Stimulated activated CD8-positive, alpha-beta memory T cell treated with anti-CD3 and anti-CD28 coated beads, Interleukin-12 subunit alpha, Interleukin-12 subunit beta, amount 100 ng/mL, for 24 hours (primary cell): ENCODE data around the gene C2orf80.
"Not testable (repeated sequence)": the region's sequence is repeated elsewhere in the genome, so short reads cannot be mapped to it uniquely, and the experiment has no call there.

ENCODE experiments used
- DNase-seq: peaks from one replicate; pipeline ENCODE4 v3.0.0-alpha.2; 2020; ENCODE audit errors: extremely low read depth

Gene C2orf80

DNA sequence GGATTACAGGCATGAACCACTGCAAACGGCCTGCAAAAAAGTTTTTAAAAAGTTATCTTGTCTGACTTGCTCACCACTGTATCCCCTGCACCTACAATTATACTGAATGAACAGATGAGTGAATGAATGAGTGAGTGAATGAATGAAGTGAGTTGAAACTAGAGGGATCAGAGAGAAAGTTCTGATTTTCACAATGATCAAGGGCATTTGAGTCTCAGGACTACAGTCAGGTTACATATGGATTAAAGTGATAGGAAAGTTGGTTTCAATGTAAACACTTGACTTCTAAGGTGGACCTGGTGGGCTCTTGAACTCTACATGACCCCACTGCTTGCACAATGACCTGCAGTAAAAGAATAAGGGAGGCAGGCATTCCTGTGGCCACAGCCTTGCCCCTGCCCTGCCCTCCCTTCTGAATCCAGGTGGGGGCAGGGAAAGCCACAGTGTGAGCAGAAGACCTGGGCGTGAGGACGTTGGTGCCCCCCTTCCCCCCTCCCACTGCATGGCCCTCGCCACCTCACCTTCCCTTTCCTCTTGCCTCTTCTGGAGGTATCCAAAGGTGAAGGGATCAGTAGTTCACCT is 10.7 kb downstream of the C2orf80 start:
- no peak for DNase-seq

DNA sequence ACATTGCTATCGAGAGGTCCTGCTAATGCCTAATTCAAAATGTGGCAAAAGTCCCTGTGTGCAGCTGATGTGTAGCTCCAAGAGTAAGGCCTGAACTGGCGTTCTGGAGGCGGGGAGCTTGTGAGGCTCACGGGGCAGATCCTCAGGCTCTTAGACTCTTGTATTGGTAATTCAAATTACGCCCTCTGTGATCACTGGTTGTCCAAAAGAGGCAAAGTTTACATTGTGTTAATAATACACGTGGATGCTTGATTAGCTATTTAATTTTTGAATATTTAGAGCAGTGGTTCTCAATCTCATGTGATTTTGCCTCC is 14.0 kb downstream of the C2orf80 start:
- DNase-seq, result no peak

DNA sequence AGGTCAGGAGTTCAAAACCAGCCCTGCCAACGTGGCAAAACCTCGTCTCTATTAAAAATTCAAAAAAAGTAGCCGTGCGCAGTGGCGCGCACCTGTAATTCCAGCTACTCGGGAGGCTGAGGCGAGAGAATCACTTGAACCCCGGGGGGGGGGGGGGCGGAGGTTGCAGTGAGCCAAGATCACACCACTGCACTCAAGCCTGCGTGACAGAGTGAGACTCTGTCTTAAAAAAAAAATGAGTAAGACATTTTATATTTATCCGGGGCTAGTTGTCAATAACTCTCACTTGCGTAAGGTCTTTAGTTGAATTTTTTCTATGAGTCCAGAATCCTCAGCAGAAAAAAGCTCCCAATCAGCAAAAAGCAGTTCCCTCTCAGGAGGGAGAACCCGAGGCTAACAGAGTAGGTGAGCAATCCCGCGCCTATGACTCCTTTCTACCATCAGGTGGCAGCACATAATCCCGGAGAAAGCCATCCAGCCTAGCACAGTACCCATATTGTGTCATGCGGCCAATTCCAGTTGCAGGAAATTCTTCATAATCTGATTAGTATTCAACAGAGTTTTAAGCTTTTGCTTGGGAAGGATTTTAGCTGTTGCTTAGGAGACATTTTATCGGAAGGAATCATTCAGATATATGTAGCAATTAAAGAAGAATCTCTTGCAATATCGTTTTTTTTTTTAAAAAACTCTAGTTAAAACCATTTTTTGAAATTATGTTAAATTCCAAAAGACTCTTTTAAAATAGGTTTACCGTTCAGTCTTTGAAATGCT is 14.6 kb downstream of the C2orf80 start:
- peak; percentile 5 for DNase-seq

GRCh38 chr2:208174144-208174543 is 15.7 kb downstream of the C2orf80 start:
- DNase-seq, result no peak

DNA sequence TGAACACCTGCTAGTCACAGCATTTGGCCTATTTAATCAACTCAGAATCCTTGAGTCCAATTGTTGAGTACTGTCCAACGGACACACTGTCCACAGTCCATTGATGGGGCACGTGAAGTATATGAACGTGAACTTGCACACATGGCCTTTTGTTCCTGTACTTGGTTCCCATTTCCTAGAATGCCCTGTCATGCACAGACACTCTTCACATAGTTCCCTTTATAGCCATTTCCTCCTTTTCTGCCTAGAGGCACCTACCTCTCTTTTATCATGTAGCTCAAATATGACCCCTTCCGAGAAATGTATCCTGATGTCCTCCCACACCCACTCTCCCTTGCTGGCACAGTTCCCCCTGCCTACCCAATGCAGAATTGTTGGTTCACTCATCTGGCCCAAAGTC is 17.7 kb downstream of the C2orf80 start:
- no peak for DNase-seq

DNA sequence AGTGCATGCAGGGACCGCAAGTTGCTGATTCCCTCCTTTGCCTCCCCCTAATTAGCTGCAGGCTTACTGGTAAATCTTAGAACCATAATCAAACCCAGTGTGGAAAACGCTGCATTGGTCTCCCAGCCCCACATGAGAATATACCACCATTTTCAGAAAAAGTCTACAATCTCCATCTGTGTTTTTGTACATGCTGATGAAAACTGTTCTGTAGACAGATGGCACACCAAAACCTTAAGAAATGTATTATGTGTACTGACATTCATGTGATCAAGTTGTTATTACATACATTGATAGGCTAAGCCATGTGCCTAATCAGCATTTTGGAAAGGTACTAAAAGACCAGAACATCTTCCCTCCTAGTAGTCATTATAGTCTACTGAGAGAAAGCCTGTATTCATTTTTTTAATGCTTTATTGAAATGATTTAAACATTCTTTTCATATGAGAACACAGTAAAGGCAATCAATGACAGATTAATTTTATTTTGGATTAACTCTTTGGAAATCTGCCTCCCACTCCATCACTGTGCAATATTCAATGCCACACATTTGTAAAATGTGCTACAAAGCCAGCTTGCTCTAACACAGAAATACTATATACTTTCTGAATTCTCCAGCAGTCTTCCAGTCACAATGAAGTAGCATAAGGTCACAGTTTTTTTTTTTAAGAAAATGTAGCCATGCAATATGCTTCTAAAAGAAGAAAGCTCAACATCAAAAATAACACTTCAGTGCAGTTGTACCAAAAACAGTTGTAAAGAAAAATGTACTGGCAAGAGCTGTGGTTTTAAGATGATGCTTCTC is 24.7 kb downstream of the C2orf80 start:
- no peak for DNase-seq

- no peak for DNase-seq
Observed at GRCh38 chr2:208163489-208163888, 26.3 kb downstream of the C2orf80 start, which contains the start of gene CRYGA. Gene CRYGA, minus strand, starts transcription at chr2:208163589. Its CDS starts 33 bp downstream, at chr2:208163556.

DNA sequence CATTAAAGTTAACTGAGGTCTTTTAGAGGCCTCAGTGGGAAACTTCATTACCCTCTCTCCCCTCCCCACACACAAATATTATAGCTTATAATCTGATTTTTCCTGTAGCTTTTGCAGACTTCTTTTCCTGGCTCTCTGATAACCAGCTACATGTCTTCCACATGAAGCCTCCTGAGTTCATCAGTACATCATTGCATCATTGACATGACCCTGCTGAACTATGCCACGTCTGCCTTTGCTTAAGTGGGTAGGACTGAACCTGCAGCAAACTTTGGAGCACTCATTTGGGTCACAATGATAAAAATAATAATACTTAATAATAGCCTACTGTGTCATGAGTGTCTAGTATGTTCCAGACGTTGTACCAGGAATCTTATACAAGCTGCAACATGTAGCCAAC is 33.4 kb downstream of the C2orf80 start:
- DNase-seq, result no peak

DNA sequence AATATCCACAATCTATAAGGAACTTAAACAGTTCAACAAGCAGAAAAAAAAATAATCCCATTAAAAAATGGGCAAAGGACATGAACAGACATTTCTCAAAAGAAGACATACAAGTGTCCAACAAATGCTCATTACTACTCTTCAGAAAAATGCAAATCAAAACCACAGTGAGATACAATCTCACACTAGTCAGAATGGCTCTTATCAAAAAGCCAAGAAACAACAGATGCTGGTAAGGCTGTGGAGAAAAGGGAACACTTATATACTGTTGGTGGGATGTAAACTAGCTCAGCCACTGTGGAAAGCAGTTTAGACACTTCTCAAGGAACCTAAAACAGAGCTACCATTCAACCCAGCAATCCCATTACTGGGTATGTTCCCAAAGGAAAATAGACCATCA is 36.7 kb downstream of the C2orf80 start:
- DNase-seq, result no peak

GRCh38 chr2:208150956-208151355 is 38.9 kb downstream of the C2orf80 start:
- no peak for DNase-seq

DNA sequence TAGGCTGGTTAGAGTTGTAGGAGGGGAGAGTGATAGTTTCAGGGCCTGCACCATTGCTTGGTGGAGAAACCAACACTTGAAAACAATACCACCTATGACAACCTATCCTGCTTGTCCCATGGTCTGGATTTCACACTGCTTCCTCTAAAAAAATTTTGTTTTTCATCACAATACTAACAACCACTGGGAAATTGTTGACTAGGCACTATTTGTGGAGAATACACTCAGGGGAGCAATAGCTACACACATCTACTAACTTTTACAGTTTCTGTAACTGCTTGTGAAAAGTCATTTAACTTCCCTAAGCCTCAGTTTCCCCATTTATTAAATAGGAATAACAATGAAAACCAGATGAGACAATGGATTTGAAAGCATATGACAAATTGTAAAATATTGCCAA is 39.7 kb downstream of the C2orf80 start:
- DNase-seq, result no peak

GRCh38 chr2:208148803-208149202 is 41.0 kb downstream of the C2orf80 start:
- no peak for DNase-seq

DNA sequence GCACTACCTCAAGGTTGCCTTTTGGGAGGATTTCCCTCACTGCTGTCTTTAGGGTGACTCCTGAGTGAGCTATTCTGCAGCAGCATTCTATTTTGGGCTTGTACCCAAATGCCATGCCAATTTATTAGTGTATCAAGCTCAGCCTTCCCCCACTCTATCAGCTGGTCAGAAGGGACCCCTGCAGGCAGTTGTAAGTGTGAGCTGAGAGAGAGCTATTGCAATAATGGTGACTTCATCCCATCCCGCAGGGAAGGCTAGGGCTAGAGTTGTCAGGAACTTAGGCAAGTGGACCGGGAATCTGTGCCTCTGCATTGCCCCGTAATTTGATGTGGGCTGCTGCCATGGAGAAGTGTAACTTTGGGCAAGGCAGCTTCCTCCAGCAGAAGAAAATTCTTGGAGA is 42.1 kb downstream of the C2orf80 start:
- no peak for DNase-seq

DNA sequence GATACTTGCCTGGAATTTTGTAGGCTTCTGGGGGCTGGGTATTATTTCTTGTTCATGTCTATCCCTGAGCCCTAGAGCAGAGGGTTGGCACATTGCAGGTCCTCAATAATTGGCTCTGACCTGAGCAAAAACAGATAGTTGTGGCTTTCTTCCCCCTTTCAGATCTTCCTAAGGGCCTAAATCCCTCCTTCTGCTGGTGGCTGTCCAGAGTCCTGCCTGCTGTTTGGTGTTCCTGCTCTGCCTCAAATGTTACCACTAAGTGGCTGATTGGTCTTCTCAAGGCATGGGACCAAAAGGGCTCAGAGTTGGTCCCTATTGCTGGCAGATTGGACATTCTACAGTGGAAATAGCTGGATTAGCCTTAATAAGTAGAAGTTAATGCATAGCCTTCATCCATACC is 42.8 kb downstream of the C2orf80 start:
- DNase-seq, result no peak

DNA sequence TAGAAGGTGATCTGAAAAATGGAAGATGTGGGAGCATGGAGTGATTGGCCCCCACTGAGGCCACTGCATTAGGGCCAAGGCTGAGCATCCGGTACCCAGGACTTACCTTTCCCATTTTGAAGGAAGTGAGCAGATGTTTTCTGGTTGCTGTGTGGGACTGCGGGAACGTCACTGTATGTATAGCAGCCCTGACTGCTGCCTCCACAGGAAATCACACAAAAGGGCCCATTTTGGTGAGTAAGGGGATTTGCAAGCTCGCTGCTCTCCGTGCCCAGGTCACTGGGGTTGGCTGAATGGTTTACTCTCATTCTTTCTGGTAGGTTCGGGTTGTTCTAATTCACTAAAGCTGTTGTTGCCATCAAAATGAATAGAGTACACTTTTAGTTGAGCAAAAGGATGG is 43.8 kb downstream of the C2orf80 start, which contains the start of gene CRYGB:
Gene CRYGB (minus strand): TSS at position 153 of the 400 bp plus-strand sequence. CDS start 38 bp downstream, at position 115.
- DNase-seq, result no peak

- DNase-seq, result no peak
Observed at GRCh38 chr2:208142925-208143799, 46.7 kb downstream of the C2orf80 start.

DNA sequence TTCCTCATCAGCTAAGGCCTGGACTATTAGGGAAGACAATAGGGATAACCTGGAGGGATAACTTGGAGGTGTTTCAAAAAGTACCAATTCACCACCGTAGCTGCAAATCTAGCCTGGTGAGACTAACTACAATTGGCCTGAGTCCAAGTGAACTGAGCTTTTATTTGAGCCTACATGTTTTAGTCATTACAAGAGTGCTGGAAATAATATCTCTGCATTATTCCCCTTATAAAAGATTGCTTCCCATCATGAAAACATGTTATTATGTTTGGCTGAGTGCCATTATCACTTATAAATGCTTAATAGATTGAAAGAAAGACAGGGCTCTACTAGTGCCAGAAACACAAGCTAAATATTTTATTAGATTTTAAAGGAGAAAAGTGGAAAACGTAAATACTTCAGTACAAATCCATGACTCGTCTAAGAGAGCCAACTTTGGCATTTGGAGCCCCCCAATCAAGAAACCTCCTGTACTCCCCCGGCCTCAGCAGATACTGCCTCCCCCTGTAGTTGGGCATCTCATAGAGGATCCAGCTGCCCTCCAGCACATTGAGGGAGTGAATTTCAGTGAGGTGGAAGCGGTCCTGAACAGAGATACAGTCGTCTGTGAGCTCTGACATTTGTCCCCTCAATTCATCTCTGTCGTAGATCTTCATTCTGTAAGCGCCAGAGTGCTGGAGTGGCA is 47.4 kb downstream of the C2orf80 start:
- no peak for DNase-seq

GRCh38 chr2:208139447-208139846 is 50.4 kb downstream of the C2orf80 start:
- no peak for DNase-seq

DNA sequence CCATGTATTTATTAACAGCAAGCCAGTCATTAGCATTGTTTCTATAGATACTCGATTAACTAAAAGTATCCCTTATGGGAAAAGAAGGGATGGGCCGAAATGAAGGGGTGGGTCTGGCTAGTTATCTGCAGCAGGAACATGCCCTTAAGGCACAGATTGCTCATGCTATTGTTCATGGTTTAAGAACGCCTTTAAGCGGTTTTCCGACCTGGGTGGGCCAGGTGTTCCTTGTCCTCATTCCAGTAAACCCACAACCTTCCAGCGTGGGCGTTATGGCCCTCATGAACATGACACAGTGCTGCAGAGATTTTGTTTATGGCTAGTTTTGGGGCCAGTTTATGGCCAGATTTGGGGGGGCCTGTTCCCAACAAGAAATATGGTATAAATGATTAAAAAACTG is 51.5 kb downstream of the C2orf80 start:
- DNase-seq, result not testable (repeated sequence)

DNA sequence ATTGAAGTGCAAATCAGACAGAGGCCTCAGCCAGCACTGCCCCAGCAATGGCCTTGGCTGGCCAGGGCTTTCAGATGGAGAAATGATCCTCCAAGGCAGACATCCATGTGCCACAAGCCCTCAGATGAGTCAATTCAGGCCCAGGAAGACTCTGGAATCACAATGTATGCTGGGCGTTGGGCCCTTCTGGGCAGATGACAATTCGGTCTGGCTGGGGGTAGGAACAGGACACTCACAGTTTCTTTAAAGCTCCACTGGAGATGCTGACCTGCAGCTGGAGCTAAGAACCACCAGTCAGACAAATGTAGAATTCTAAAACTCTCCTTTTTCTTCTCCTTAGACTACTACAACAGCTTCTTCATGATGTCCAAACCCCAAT is 53.1 kb downstream of the C2orf80 start:
- DNase-seq, result no peak
